Body of pancreas (tissue), 4 donors: ENCODE results near the gene NIN. TPM values are rescaled to one million over a fixed set of nuclear protein-coding genes. Genes with fewer than 3 reads are reported as not detected.

Experiments
- ATAC-seq: fragments of 150-250 bp; one replicate; pipeline ENCODE4 v1.9.1; 2016
- DNase-seq, 4 donors: peaks; one replicate each; pipeline ENCODE4 v3.0.0-alpha.2; 2019
- H3K27ac ChIP-seq, 4 donors: fragments of 200-600 bp; sonication (generic); 1 replicate in 3 of 4; 2 replicates in 1 of 4; pipeline versions ENCODE4 v1.5.1 to v1.6.1; 2016 to 2019; ENCODE audit warnings: mild to moderate bottlenecking in 1 of 4, mixed read lengths in 1 of 4, moderate library complexity in 1 of 4
- H3K27me3 ChIP-seq, 2 donors: fragments of 200-600 bp; sonication (generic); one replicate each; pipeline ENCODE4 v1.6.0; 2016; ENCODE audit warnings: mild to moderate bottlenecking in 1 of 2
- H3K36me3 ChIP-seq, 2 donors: fragments of 200-600 bp; sonication (generic); replicated peaks in 1 of 2; 2 replicates each; pipeline ENCODE4 v1.5.1; 2016; ENCODE audit warnings: low read depth in 2 of 2; ENCODE audit not compliant: insufficient read depth in 1 of 2
- H3K4me1 ChIP-seq: fragments of 200-600 bp; sonication (generic); one replicate; pipeline ENCODE4 v1.6.0; 2016
- H3K4me3 ChIP-seq, 2 donors: fragments of 200-600 bp; sonication (generic); 1 replicate in 1 of 2; 2 replicates in 1 of 2; pipeline ENCODE4 v1.5.1; 2016 to 2019
- H3K9me3 ChIP-seq, 3 donors: fragments of 200-600 bp; sonication (generic); 1 replicate in 2 of 3; 2 replicates in 1 of 3; pipeline ENCODE4 v1.5.1; 2016
- CTCF ChIP-seq, 7 experiments: fragments of 450-650 bp in 4 of 7; fragments of 200-600 bp in 3 of 7; sonication (generic) in 3 of 7; IDR thresholded peaks; one replicate each; pipeline ENCODE4 v1.5.1; 2016 to 2019; ENCODE audit warnings: antibody characterized with exemption in 7 of 7
- POLR2A ChIP-seq, 3 donors: fragments of 450-650 bp; IDR thresholded peaks; one replicate each; pipeline ENCODE4 v1.6.1; 2016; ENCODE audit warnings: antibody characterized with exemption in 3 of 3, mild to moderate bottlenecking in 2 of 3
- whole genome bisulfite sequencing, 2 donors: methylation state at CpG; one replicate each; pipeline ENCODE4 v1.1.5; 2017; 5-methylcytosine and 5-hydroxymethylcytosine counted together
- intact Hi-C: fragments of 100-400 bp; cut with DNase I; formaldehyde crosslinking; loops from one replicate; pipeline ENCODE4 v1.15.1; 2023
- total RNA-seq, 2 donors: library from RNA; depleted of rRNA; stranded (reverse); fragments of >200 nt; gene quantifications; one replicate each; pipeline ENCODE4 v1.1.0, GENCODE V29; 2016

The NIN gene
- total RNA-seq, 2 donors from 2014 or later: 6.6 to 16.9 TPM

- ATAC-seq: no peak
- intact Hi-C loops: no loop called here
- H3K27ac ChIP-seq: no peak overlapping the region
- H3K9me3 ChIP-seq: no peaks in the 10 kb centered on the region
- H3K36me3 ChIP-seq: no peaks in the 10 kb centered on the region
- no peak overlapping the region for H3K4me3 ChIP-seq
- H3K4me1 ChIP-seq: no peaks in the 10 kb centered on the region
- H3K27me3 ChIP-seq: no peaks in the 10 kb centered on the region
- TF ChIP-seq CTCF (IDR thresholded peaks at IDR 0.05) (no peak), POLR2A (IDR thresholded peaks at IDR 0.05) (no peak)
- DNase-seq: no peak
These were observed 22.9 kb upstream of the NIN start for GRCh38 chr14:50853891-50854290.

- no peaks in the 10 kb centered on the region for H3K36me3 ChIP-seq
- no peak for DNase-seq
- H3K27me3 ChIP-seq: no peaks in the 10 kb centered on the region
- no peak for ATAC-seq
- no peaks in the 10 kb centered on the region for H3K9me3 ChIP-seq
- 84 to 91% methylated on average over 8 of the region's 8 CpGs for WGBS, 2 donors
- no peak overlapping the region for H3K4me3 ChIP-seq
- H3K4me1 ChIP-seq: no peaks in the 10 kb centered on the region
- H3K27ac ChIP-seq: no peak overlapping the region
- TF ChIP-seq POLR2A (IDR thresholded peaks at IDR 0.05) (no peak), CTCF (IDR thresholded peaks at IDR 0.05) (no peak)
- intact Hi-C loops: no loop called here
These were observed 15.4 kb upstream of the NIN start for GRCh38 chr14:50846226-50846880.

DNA sequence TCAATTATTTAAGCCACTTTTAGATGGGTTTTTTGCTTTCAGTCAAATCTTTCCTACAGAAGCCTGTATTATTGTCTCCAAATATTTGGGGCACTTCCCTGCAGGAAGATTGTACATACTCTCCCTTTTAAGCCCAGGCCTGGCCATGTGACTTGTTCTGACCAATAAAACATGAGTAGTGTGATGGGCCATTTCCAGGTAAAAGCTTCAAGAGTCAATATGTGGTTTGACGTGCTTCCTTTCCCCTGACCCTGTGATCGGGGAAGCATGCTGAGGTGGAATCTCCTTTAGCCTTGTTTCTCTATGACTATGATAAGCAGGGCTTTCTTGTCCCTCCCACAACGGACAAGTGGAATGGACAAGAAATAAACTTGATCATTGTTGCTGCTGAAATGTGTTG lies 14.2 kb upstream of the NIN start:
- Histone ChIP-seq H3K27me3 (no peaks in the 10 kb centered on the region), H3K36me3 (no peaks in the 10 kb centered on the region), H3K4me3 (no peak overlapping the region), H3K27ac (no peak overlapping the region), H3K4me1 (no peaks in the 10 kb centered on the region), H3K9me3 (no peaks in the 10 kb centered on the region)
- 84% methylated on average over 3 of the region's 3 CpGs for WGBS, 2 donors
- ATAC-seq: no peak
- intact Hi-C loops: no loop called here
- TF ChIP-seq CTCF (IDR thresholded peaks at IDR 0.05) (no peak), POLR2A (IDR thresholded peaks at IDR 0.05) (no peak)
- DNase-seq: no peak

GRCh38 chr14:50844391-50844790 lies 13.4 kb upstream of the NIN start:
- H3K4me3 ChIP-seq: no peak overlapping the region
- DNase-seq: no peak
- H3K36me3 ChIP-seq: no peaks in the 10 kb centered on the region
- no peaks in the 10 kb centered on the region for H3K4me1 ChIP-seq
- no peaks in the 10 kb centered on the region for H3K27me3 ChIP-seq
- no peaks in the 10 kb centered on the region for H3K9me3 ChIP-seq
- no peak for ATAC-seq
- no peak for TF ChIP-seq POLR2A (IDR thresholded peaks at IDR 0.05)
- TF ChIP-seq CTCF (IDR thresholded peaks at IDR 0.05): no peak
- 97 to 98% methylated on average over 2 of the region's 2 CpGs for WGBS, 2 donors
- intact Hi-C loops: no loop called here
- H3K27ac ChIP-seq: no peak overlapping the region

DNA sequence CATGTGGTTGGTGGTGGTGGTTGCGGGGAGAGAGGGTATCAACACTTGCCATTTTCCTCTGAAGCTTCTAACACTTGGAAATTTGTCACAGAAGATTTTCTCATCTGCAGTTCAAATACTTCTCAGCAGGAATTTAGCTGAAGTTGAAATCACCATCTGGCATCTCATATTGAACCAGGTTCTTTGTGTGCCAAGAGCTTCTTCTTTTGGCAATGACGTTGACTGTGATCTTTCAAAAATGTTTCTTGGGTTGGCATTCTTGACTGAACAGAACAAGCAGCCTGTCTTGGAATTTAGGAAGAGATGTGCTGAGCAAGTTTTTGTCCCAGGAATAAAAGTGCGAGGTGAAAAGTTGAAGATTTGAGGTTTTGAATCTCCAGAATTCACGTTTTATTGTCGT lies 8.7 kb upstream of the NIN start:
- WGBS, 2 donors: 91% methylated on average over 5 of the region's 5 CpGs
- Histone ChIP-seq H3K4me1 (no peaks in the 10 kb centered on the region), H3K36me3 (no peaks in the 10 kb centered on the region), H3K9me3 (no peaks in the 10 kb centered on the region), H3K27ac (no peak overlapping the region), H3K27me3 (no peaks in the 10 kb centered on the region), H3K4me3 (no peak overlapping the region)
- intact Hi-C loops: no loop called here
- no peak for TF ChIP-seq CTCF (IDR thresholded peaks at IDR 0.05)
- ATAC-seq (no peak), DNase-seq (no peak)
